Esophagus (tissue), 2 donors: ENCODE data around the gene GNAT1. TPM values are rescaled to one million over a fixed set of nuclear protein-coding genes. Genes with fewer than 3 reads are reported as not detected.

Experiments used
- H3K27ac ChIP-seq, 2 donors: one replicate each; pipeline ENCODE4 v1.5.1; 2013; ENCODE audit warnings: low read depth in 2 of 2, mild to moderate bottlenecking in 2 of 2, inconsistent platforms in 1 of 2, low read length in 1 of 2, moderate library complexity in 1 of 2
- H3K27me3 ChIP-seq, 2 donors: one replicate each; pipeline ENCODE4 v1.6.1; 2013; ENCODE audit warnings: low read length in 2 of 2, control low read depth in 1 of 2, mild to moderate bottlenecking in 1 of 2; ENCODE audit not compliant: insufficient read depth in 2 of 2, control insufficient read depth in 1 of 2
- H3K36me3 ChIP-seq, 2 donors: one replicate each; pipeline ENCODE4 v1.6.1; 2013; ENCODE audit warnings: low read length in 1 of 2; ENCODE audit not compliant: control insufficient read depth in 2 of 2, insufficient read depth in 2 of 2
- H3K4me1 ChIP-seq, 2 donors: one replicate each; pipeline ENCODE4 v1.6.1; 2013; ENCODE audit warnings: low read length in 1 of 2; ENCODE audit not compliant: control insufficient read depth in 2 of 2, insufficient read depth in 2 of 2
- H3K4me3 ChIP-seq, 2 donors: one replicate each; pipeline ENCODE4 v1.5.1; 2013; ENCODE audit warnings: low read length in 2 of 2, mild to moderate bottlenecking in 2 of 2, low read depth in 1 of 2, moderate library complexity in 1 of 2
- H3K9me3 ChIP-seq, 2 donors: one replicate each; pipeline ENCODE4 v1.6.1; 2013; ENCODE audit warnings: mild to moderate bottlenecking in 2 of 2, low read depth in 1 of 2, low read length in 1 of 2, moderate library complexity in 1 of 2; ENCODE audit not compliant: control insufficient read depth in 2 of 2, insufficient read depth in 1 of 2
- WGBS, 2 donors: extraction: QIAGEN DNeasy Blood & Tissue Kit; methylation state at CpG; one replicate each; pipeline ENCODE4 v1.1.7; 2013; 5-methylcytosine and 5-hydroxymethylcytosine counted together
- polyA plus RNA-seq, 2 donors: library from polyadenylated mRNA; stranded (reverse); fragments of 200-250 nt; gene quantifications; one replicate each; pipeline ENCODE4 v1.2.3, GENCODE V29; 2013
- donor health status: healthy with polysubstance abuse.
- donor health status: Bipolar disorder and iron deficiency.

The GNAT1 gene
- polyA plus RNA-seq, 2 donors, result 0.02 to 0.07 TPM

- no peaks in the 10 kb centered on the region for H3K27me3 ChIP-seq
- peaks cover 0 to 9% of the 10 kb centered on the region in 2 donors for H3K4me1 ChIP-seq
- no peak overlapping the region for H3K4me3 ChIP-seq
- 60 to 71% methylated on average over 11 to 12 of the region's 12 CpGs for WGBS, 2 donors
- no peaks in the 10 kb centered on the region for H3K36me3 ChIP-seq
- no peaks in the 10 kb centered on the region for H3K9me3 ChIP-seq
- no peak overlapping the region for H3K27ac ChIP-seq
These were observed 22.0 kb downstream of the GNAT1 start for GRCh38 chr3:50213373-50213772.

- H3K9me3 ChIP-seq, result no peaks in the 10 kb centered on the region
- no peak overlapping the region for H3K27ac ChIP-seq
- peaks cover 0 to 9% of the 10 kb centered on the region in 2 donors for H3K4me1 ChIP-seq
- 79% methylated on average over 10 of the region's 10 CpGs for WGBS, 2 donors
- H3K4me3 ChIP-seq, result no peak overlapping the region
- H3K36me3 ChIP-seq, result no peaks in the 10 kb centered on the region
- H3K27me3 ChIP-seq, result no peaks in the 10 kb centered on the region
These were observed 23.4 kb downstream of the GNAT1 start for GRCh38 chr3:50214824-50215223.

- no peaks in the 10 kb centered on the region for H3K9me3 ChIP-seq
- H3K36me3 ChIP-seq, result no peaks in the 10 kb centered on the region
- H3K4me1 ChIP-seq, result peaks cover 0 to 9% of the 10 kb centered on the region in 2 donors
- H3K27ac ChIP-seq, result no peak overlapping the region
- H3K27me3 ChIP-seq, result no peaks in the 10 kb centered on the region
- WGBS, 2 donors, result 79 to 83% methylated on average over 9 of the region's 9 CpGs
- no peak overlapping the region for H3K4me3 ChIP-seq
These were observed 24.1 kb downstream of the GNAT1 start for GRCh38 chr3:50215529-50215928.

GRCh38 chr3:50217681-50218080 lies 26.3 kb downstream of the GNAT1 start:
- Histone ChIP-seq H3K27me3 (no peaks in the 10 kb centered on the region), H3K27ac (no peak overlapping the region), H3K36me3 (no peaks in the 10 kb centered on the region), H3K4me3 (no peak overlapping the region), H3K9me3 (no peaks in the 10 kb centered on the region), H3K4me1 (peaks cover 0 to 9% of the 10 kb centered on the region in 2 donors)
- 58 to 66% methylated on average over 10 of the region's 10 CpGs for WGBS, 2 donors

DNA sequence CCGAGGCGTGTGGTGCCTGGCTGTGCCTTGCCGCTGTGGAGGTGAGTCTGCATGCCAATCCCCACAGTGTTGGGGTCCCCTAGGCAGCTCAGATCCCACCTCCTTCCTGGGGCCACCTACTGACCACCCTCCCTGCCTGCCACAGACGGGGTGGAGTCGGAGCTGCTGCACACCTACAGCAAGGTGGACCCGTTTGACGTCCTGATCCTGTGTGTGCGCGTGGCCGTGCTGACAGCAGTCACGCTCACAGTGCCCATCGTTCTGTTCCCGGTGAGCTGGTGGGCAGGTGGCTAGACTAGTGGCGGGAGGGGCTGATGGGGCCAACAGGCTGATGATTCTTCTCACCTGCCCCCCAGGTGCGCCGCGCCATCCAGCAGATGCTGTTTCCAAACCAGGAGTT lies 27.0 kb downstream of the GNAT1 start:
- peaks cover 0 to 9% of the 10 kb centered on the region in 2 donors for H3K4me1 ChIP-seq
- H3K27me3 ChIP-seq, result no peaks in the 10 kb centered on the region
- H3K4me3 ChIP-seq, result no peak overlapping the region
- no peaks in the 10 kb centered on the region for H3K9me3 ChIP-seq
- H3K36me3 ChIP-seq, result no peaks in the 10 kb centered on the region
- H3K27ac ChIP-seq, result no peak overlapping the region
- WGBS, 2 donors, result 92 to 93% methylated on average over 17 of the region's 17 CpGs

DNA sequence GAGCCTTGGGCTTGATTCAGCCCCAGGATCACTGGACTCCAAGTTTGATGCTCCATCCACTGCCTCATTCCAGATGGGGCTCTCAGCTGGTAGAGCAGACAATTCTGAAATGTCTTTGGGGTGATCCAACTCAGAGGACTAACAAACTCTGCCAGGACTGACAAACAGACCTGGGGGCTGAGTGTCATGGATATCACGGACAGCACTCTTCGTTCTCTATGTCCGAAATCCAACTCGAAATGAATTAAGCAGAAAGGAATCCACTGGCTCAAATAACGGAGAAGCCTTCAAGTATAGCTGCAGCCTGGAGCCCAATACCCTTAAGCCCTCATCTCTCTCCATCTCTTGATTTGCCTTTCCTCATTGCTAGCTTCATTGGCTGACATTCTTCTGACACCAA lies 27.9 kb downstream of the GNAT1 start:
- Histone ChIP-seq H3K27ac (no peak overlapping the region), H3K27me3 (no peaks in the 10 kb centered on the region), H3K4me3 (no peak overlapping the region), H3K9me3 (no peaks in the 10 kb centered on the region), H3K4me1 (peaks cover 0 to 9% of the 10 kb centered on the region in 2 donors), H3K36me3 (no peaks in the 10 kb centered on the region)
- WGBS, 2 donors, result 88 to 90% methylated on average over 5 of the region's 5 CpGs

DNA sequence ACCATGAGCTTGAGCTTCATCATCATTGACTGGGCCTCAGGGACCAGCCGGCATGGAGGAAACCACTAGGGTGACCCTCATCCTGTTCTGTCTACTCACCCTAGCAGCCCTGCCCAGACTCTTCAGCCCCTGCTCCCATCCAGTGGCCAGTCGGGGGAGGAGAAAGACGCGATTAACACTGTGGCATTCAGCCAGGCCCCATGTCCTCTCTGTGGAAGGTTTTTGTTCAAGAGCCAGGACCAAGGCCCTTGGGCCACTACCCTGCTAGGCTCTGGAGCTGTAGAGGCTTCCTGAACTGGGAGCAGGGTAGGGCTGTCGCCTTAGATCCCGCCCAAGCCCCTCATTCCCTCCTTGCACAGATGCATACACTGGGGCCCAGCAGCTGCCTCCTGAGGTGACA lies 28.7 kb downstream of the GNAT1 start:
- Histone ChIP-seq H3K27me3 (no peaks in the 10 kb centered on the region), H3K9me3 (no peaks in the 10 kb centered on the region), H3K36me3 (no peaks in the 10 kb centered on the region), H3K27ac (no peak overlapping the region), H3K4me1 (peaks cover 0 to 9% of the 10 kb centered on the region in 2 donors), H3K4me3 (no peak overlapping the region)
- 72 to 78% methylated on average over 6 of the region's 6 CpGs for WGBS, 2 donors

- H3K9me3 ChIP-seq, result no peaks in the 10 kb centered on the region
- H3K4me1 ChIP-seq, result peaks cover 0 to 9% of the 10 kb centered on the region in 2 donors
- 67 to 71% methylated on average over 4 of the region's 4 CpGs for WGBS, 2 donors
- no peak overlapping the region for H3K27ac ChIP-seq
- no peak overlapping the region for H3K4me3 ChIP-seq
- no peaks in the 10 kb centered on the region for H3K27me3 ChIP-seq
- H3K36me3 ChIP-seq, result no peaks in the 10 kb centered on the region
These were observed 29.6 kb downstream of the GNAT1 start for GRCh38 chr3:50221051-50221410.

- H3K36me3 ChIP-seq, result no peaks in the 10 kb centered on the region
- H3K27ac ChIP-seq, result no peak overlapping the region
- H3K4me1 ChIP-seq, result peaks cover 0 to 9% of the 10 kb centered on the region in 2 donors
- H3K9me3 ChIP-seq, result no peaks in the 10 kb centered on the region
- no peak overlapping the region for H3K4me3 ChIP-seq
- H3K27me3 ChIP-seq, result no peaks in the 10 kb centered on the region
- WGBS, 2 donors, result 50 to 61% methylated on average over 12 of the region's 12 CpGs
These were observed 30.2 kb downstream of the GNAT1 start for GRCh38 chr3:50221411-50222168.

GRCh38 chr3:50222169-50222528 lies 30.7 kb downstream of the GNAT1 start:
- WGBS, 2 donors, result 83 to 89% methylated on average over 1 of the region's 1 CpG
- no peak overlapping the region for H3K4me3 ChIP-seq
- H3K27ac ChIP-seq, result no peak overlapping the region
- H3K27me3 ChIP-seq, result no peaks in the 10 kb centered on the region
- H3K36me3 ChIP-seq, result no peaks in the 10 kb centered on the region
- peaks cover 0 to 7% of the 10 kb centered on the region in 2 donors for H3K4me1 ChIP-seq
- no peaks in the 10 kb centered on the region for H3K9me3 ChIP-seq
